SK-MEL-5 (cell line): ENCODE results near the gene CHSY1. TPM values are rescaled to one million over a fixed set of nuclear protein-coding genes. Genes with fewer than 3 reads are reported as not detected.

ENCODE experiments used
- DNase-seq: peaks from one replicate; pipeline ENCODE4 v3.0.0-alpha.2; 2016; ENCODE audit warnings: low read depth, low spot score
- in situ Hi-C: cut with HindIII; loops from 2 replicates; pipeline ENCODE4 v1.10.0; 2016; ENCODE audit warnings: low sequenced_read_pairs, high pct_unique_total_duplicates, low pct_unique_long_range_greater_than_20kb
- total RNA-seq: library from RNA; depleted of rRNA; stranded (reverse); fragments of >200 nt; shearing (Covaris generic); gene quantifications from 2 replicates; pipeline ENCODE4 v1.2.3, GENCODE V29; 2014

The CHSY1 gene
- total RNA-seq, 1 experiment from 2014 or later: 22.4 TPM

DNA sequence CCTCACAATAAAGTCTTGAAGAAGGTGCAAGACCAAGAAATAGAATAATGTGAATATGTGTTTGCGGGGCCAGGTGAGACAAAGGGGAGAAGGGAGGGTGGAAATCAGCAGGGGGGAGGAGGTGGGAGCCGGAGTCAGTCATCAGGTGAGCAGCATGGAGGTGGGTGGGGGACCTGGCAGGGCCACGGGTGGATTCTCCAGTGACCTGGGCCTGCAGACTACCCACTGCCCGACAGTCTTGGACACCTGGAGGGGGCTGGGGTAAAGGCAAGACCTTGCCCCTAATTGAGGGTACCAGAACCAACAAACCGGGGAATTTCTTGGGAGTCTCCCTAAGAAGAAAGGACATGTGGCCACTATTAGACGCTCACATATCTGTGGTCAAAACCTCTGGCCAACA is 95.8 kb downstream of the CHSY1 start:
- DNase-seq: no peak
- in situ Hi-C loops: no loop called here

DNA sequence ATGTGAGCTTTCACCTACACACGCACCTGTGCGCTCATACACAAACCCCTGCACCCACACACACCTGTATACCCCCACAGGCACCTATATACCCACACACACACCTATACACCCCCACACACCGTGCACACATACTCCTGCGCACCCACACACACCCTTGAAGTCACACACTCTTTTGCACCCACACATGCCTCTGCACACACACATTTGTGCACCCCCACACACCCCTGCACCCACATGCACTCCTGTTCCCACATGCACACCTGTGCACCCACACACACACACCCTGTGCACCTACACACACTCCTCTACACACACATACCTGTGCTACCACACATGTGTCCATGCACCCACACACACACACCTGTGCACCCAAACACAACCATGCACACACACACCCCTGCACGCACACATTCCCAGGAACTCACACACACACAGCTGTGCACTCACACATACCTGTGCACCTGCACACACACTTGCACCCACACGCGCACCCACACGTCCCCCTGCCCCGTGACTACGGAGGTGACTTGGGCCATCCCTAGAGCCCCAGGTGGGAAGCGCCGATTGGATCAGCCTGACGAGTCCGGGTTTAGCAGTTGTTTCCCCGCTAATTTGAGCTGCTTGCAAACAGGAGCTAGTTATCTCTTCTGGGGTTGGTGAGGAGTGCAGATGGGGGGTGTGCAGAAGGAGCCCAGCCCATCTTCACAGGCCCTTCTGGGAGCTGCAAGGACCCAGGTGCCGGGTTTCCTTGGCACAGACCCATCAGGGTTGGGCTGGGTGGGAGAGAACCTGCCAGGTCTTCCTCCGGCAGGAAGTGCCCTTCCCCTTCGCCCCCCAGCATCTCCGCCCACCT is 97.8 kb downstream of the CHSY1 start:
- in situ Hi-C loops: no loop called here
- DNase-seq: no peak

DNA sequence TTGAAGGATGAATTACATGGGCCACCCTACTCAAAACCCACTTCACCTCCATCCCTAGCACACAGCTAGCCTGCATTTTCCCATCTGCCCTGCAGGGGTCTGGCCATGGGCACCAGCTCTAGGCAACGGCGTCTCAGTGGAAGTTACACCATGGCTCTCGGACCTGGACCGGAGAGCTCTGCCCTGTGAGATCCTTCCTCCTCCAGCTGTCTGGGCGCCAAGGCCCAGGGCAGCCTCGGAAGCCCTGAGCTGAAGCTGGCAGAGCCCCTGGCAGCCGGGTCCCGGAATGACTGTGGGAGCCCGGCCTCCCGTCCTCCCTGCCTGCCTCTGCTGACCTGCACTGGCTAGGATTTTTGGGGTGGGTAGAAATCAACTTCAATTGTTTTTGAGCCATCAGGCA is 98.9 kb downstream of the CHSY1 start:
- in situ Hi-C loops: no loop called here

DNA sequence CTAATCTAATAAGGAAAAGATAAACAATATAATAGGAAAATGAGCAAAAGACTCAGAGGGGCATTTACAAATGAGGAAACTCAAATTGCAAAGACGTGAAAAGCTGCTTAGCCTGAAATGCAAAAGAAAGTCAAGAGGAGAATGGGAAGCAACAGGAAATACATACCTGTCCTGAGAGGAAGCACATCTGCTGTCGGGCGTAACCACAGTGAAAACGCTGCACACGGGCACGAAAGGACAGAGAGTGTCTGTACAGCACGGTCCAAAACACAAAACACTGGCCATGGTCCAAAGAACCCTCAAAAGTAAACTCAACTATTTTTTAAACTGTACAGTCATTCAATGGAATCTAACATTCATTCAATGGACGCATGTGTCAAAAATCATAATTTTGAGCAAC is 100.6 kb downstream of the CHSY1 start:
- in situ Hi-C loops: no loop called here
- no peak for DNase-seq

More for the DNA sequence above, 98.9 kb downstream of the CHSY1 start:
- peak; percentile 52 for DNase-seq

DNA sequence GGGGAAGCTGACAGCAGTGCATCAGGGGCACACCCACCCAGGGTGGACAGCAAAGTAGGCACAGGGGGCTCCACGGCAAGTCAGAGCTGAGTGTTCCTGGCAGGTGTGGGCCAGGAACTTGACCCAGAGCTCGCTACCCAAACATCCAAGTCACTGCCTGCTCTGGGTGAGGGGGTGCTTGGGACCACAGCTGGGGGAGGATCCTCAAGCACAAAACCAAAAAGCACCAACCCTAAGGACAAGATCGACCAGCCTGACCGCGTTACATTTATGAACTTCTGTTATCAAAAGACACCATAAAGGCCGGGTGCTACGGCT is 101.2 kb downstream of the CHSY1 start:
- no peak for DNase-seq
- in situ Hi-C loops: no loop called here

DNA sequence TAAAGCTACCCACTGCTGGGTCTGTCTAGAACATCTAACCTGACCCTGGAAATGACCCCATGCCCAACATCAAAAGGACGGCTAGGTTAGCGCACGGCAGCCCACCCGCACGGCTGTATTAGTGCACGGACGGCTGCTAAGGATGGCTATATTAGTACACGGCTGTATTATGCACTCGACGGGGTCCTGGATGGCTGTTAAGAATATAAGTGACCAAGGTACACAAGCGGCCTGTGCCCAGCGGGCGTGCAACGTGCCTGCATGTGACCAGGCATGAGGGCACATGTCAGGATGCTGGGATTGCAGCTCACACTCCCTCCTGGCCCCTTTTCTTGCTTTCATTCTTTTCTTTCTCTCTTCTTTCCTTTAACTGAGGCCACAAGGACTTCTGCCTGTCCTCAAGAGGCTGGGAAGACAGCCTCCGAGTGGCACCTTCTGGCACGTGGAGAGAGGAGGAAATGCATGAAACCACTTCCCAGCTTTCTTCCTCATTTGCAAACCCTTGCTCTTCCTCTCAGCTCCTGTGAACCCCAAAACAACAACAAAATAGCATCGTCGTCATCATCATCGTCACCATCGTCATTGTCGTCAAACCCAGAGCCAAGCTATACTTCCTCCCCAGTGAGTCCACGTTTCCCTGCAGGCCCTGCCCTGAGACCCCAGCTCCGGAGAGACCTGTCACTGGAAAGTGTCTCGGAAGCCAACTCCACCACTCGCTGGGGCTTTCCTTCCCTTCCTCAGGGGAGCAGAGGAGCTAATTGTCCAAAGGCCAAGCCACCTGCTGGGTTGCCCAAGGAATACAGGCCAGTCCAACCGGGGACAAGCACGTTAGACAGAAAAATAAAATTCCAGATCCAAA is 101.8 kb downstream of the CHSY1 start:
- in situ Hi-C loops: no loop called here
- no peak for DNase-seq

DNA sequence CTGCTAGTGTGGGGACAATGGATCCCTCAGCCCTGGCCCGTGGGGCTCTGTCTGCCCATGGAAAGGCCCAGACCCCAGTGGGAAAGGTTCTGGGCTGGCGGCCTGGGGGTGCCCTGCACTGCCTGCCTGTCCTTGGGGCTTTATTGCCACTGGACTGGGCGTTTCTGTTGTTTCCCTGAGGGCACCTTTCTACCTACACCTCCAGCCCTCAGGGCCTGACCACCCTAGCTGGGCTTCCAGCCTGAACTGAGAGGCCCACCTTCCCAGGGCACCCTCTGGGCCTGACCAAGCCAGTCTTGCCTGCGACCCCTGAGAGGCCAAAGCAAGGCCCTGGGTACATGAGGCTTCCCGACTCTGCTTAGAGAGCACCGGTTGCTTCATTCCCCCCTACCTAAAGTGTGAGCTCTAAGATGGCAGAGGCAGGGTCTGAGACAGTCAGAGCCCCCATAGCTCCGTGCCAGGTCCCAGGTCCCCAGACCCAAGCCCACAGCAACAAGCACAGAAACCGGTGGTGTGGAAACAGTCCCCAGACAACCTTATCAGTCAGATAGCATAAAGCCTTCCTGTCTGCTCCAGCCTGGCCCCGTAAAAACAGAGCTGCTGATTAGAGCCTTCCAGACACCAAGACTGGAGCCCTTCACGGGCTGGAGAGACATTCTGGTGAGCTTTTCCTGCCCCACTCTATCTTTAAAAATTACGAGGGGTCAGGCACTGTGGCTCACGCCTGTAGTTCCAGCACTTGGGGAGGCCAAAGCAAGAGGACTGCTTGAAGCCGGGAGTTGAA is 102.8 kb downstream of the CHSY1 start:
- in situ Hi-C loops: no loop called here

DNA sequence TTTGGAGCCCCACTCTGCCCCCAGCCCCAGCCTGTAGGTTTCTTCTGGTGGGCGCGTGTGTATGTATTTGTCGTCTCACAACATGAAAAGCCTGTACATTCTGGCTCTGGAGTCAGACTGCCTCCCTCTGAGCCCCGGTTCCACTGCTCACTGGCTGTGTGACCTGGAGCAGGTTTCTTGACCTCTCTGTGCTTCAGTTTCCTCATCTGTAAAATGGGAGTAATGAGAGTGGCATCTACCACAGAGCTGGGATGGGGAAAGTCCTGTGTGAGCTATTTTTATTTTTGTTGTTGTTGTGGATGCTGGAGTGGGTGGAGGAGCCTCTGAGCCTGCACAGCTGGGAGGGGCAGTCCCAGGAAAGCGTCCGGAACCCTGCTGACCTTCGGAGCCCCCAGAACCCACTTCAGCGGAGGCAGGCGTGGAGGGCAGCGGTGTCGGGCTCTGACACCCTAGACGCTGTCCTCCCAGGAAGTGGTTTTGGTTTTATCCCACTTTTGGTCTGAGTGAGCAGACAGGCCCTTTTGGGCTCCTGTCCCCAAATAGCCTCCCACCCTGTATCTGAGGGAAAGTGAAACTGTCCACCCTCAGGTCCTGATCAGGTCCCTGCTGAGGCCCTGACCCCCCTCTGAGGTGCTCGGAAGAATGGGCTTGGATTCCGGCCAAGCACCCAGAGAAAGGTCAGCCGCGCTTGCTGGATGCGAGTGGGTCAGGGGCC is 103.5 kb downstream of the CHSY1 start:
- in situ Hi-C loops: no loop called here
- no peak for DNase-seq

More for the DNA sequence above, 102.8 kb downstream of the CHSY1 start:
- DNase-seq: no peak

DNA sequence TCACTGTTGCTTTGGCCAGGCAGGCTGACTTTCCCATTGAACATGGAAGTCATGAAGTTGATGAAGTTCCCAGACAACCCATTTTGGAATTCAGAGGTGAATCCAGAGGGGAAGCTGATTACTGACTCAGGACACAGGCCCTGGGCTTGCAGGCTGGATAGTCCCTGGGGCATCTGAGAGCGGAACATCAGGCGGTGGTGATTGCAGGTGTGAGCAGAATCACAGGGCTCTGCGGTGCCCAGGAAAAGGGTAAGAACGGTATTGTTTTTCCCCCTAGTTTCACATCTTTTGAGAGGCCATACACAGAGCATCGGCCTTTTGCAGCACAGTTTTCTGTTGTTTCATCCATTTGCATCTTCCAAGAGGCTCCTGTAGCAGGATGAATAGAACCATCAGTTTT is 104.7 kb downstream of the CHSY1 start:
- DNase-seq: no peak
- in situ Hi-C loops: no loop called here

DNA sequence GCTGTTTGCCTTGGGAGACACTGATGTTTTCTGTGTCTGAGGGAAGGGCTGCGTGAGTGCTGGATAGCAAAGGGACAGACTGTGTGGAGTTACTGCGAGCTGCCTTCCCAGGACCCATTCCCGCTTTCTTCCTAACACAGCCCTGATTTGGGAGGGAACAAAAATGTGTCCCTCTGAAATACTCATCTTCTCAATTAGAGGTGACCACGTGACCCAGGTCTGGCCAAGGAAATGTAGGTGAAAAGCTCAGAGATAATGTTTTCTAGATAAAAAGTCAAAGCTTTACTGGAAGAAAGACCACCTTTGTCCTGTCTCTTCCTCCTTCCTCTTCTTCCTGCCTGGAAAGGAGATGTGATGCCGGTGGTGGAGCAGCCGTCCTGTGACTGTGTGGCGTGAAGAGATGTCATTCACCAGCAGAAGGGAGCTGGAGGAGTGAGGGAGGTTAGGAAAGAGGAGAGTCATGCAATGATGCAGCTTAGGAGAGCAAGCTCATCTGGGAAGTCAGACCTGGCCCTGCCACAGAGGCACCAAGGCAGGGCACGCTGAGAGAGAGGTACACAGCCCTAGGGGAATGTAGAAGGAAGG is 105.6 kb downstream of the CHSY1 start:
- no peak for DNase-seq
- in situ Hi-C loops: no loop called here

DNA sequence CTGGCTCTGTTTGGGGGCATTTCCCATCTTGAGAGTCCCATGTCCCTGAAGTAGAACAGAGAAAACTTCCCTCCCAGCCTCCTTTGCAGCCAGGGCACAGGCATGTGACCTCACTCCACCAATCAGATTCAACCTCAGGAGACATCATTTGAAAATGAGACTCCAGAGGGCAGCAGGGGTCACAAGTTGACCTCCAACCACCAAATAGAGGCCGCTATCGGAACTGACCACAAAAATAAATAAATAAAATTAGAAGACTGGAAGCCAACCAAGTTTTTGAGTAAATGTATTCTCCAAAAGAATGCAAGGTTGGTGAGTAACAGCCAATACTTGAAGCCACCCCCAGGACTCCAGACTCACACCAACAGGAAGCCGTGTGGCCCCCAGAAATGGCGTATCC is 106.5 kb downstream of the CHSY1 start:
- in situ Hi-C loops: no loop called here

DNA sequence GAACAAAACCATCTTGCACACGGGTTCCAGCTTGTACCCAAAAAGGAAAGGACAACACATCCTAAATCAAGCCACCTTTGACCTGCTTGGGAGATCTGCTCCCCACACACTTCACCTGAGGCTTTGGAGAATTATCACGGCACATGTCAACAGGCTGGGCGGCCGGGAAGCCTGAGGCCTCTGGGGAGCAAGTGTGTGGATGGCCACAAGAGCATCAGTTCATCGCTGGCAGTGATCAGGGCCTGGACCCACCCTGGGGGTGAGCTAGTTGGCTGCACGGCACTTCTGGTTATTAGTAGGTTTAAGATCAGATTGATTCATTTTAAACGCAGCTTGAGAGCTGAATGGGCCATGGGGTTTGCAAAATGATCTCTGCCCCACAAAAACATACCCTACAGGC is 108.5 kb downstream of the CHSY1 start:
- in situ Hi-C loops: no loop called here
- no peak for DNase-seq

More for the DNA sequence above, 106.5 kb downstream of the CHSY1 start:
- peak; percentile 6 for DNase-seq

DNA sequence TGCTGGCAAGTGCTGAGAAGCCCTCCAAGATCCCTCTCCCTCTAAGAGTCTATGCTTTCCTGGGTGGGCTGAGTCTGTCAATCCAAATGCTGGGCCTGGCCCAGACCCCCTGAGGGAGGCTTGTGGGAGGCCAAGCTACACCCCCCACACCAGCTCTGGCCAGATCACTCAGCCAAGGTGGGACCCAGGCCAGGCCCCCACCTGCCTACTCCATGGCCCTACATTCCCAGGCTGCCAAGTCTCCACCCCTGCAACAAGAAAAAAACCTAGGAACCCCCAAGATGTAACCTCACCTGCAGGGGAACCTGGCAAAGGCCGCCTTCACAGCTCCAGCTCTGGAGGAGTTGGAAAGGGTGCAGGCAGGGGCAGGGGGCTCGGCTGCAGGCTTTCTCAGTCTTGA is 109.1 kb downstream of the CHSY1 start:
- DNase-seq: no peak
- in situ Hi-C loops: no loop called here

DNA sequence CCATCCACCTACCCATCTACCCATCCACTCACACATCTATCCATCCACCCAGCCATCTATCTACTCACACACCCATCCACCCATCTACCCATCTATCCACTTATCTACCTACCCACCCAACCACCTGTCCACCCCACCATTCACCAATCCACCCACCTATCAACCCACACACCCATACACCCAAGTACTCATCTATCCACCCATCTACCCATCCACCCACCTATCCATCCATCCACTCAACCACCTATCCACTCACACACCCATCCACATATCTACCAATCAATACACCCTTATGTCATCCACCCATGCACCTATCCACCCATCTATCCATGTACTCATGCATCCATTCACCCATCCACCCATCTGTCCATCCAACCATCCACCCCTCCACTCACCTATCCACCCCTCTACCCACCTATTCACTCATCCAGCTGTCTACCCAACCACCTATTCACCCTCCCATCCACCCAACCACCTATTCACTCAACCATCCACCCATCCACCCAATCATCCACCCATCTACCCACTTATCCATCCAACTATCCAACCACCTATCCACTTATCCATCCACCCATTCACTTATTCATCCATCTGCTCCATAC is 109.8 kb downstream of the CHSY1 start:
- in situ Hi-C loops: no loop called here
- DNase-seq: no peak

DNA sequence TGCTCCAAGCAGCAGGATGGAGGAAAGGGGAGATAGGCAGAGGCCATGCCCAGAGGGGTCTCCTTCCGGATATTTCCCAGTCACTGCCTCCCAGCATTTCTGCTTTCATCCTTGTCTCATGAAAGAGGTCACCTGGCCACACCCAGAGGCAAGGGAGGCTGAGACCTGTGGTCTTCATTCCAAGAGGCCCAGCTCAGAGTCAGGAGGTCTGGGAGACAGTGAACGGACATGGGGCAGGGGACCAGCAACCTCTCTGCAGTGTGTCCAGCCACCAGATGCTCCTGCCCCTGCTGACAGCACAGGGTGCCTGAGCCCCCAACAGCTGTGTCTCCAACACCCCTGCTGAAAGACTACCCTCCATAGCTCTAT is 111.2 kb downstream of the CHSY1 start:
- no peak for DNase-seq
- in situ Hi-C loops: no loop called here

DNA sequence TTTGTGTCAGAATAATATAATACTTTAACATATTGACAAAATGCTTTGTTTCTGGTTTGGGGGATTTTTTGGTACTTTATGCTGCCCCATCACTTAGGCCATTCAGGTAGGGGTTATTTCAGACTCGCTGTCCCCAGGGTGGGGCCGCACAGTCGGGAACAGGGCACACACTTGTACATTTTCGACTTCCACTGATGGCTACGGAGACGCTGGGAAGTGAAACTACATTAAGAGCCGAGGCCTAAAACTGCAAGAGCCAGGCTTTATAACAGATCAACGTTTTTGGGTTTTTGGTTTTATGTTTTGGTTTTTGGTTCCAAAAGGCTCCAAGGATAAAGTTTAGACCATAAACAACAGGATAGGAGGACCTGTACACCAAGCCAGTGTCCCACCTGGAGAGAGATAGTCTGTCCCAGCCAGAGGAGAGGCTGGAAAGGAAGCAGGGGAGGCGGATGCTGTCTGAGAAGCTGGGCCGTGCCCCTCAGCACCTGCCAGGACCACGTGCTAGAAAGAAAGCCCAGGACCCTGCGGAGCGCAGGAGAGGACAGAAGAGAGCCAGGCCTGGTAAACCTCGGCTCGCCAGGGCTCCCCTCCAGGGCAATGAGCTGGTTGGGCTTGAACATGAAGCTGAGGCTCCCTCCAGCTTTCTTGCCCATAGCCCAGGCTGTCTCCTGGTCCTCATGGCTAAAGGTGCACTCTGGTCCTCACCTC is 111.7 kb downstream of the CHSY1 start:
- in situ Hi-C loops: no loop called here
- no peak for DNase-seq
